ENCODE measurements around the gene HLA-A. TPM values are rescaled to one million over a fixed set of nuclear protein-coding genes. Genes with fewer than 3 reads are reported as not detected.

HLA-A gene
- total and polyA plus RNA-seq, 2 of the 13 experiments (the other 11 are each of a cell fraction or from before 2014, with no cell fraction given) = 345 to 527 TPM

- no peak for TF ChIP-seq BCLAF1 (IDR thresholded peaks at IDR 0.05)
- no peak for TF ChIP-seq CREB1 (IDR thresholded peaks at IDR 0.05)
- TF ChIP-seq CREB1 (CRISPR knock-in tag; IDR thresholded peaks at IDR 0.05) = no peak
- no peak for TF ChIP-seq MIER3 (CRISPR knock-in tag; IDR thresholded peaks at IDR 0.05; ENCODE audit: borderline replicate concordance)
- no peak for TF ChIP-seq ZNF549 (CRISPR knock-in tag; IDR thresholded peaks at IDR 0.05)
- no peak for TF ChIP-seq ZNF83 (CRISPR knock-in tag; IDR thresholded peaks at IDR 0.05; ENCODE audit: borderline replicate concordance)
- TF ChIP-seq ZNF616 (CRISPR knock-in tag; IDR thresholded peaks at IDR 0.05; ENCODE audit: low read depth) = 0 out of 2 replicates have a peak, but pooled peaks have one; percentile 7
- TF ChIP-seq MYNN (CRISPR knock-in tag; IDR thresholded peaks at IDR 0.05; ENCODE audit: low read depth) = no peak
- TF ChIP-seq ATF5 (CRISPR knock-in tag; IDR thresholded peaks at IDR 0.05; ENCODE audit: low read depth) = no peak
- TF ChIP-seq KLF16 (CRISPR knock-in tag; IDR thresholded peaks at IDR 0.05) = no peak
- no peak for TF ChIP-seq ZNF891 (CRISPR knock-in tag; IDR thresholded peaks at IDR 0.05)
- no peak; the same call in 1 of the 2 replicates for TF ChIP-seq HOXA3 (CRISPR knock-in tag; IDR thresholded peaks at IDR 0.05)
- TF ChIP-seq ZNF10 (CRISPR knock-in tag; IDR thresholded peaks at IDR 0.05; ENCODE audit: borderline replicate concordance, low read depth) = no peak
- no peak for TF ChIP-seq ZNF260 (CRISPR knock-in tag; IDR thresholded peaks at IDR 0.05; ENCODE audit: borderline replicate concordance, low read depth)
- no peak for TF ChIP-seq SP5 (CRISPR knock-in tag; IDR thresholded peaks at IDR 0.05; ENCODE audit: borderline replicate concordance, low read depth)
- TF ChIP-seq NFIB (CRISPR knock-in tag; IDR thresholded peaks at IDR 0.05; ENCODE audit: borderline replicate concordance) = no peak
- no peak for TF ChIP-seq ZNF326 (CRISPR knock-in tag; IDR thresholded peaks at IDR 0.05; ENCODE audit: borderline replicate concordance)
- no peak for TF ChIP-seq ATF2 (CRISPR knock-in tag; IDR thresholded peaks at IDR 0.05)
- no peak for TF ChIP-seq ZNF660 (CRISPR knock-in tag; IDR thresholded peaks at IDR 0.05; ENCODE audit: borderline replicate concordance, low read depth)
- no peak for TF ChIP-seq PTBP1 (IDR thresholded peaks at IDR 0.05; ENCODE audit: low read depth, low read length, poor library complexity, severe bottlenecking)
- TF ChIP-seq ZNF446 (CRISPR knock-in tag; IDR thresholded peaks at IDR 0.05) = 0 out of 2 replicates have a peak, but pooled peaks have one; percentile 23
- no peak for TF ChIP-seq RELA (CRISPR knock-in tag; IDR thresholded peaks at IDR 0.05)
- no peak for TF ChIP-seq DNMT1 (CRISPR knock-in tag; IDR thresholded peaks at IDR 0.05)
- no peak; the same call in 1 of the 2 replicates for TF ChIP-seq SPEN (CRISPR knock-in tag; IDR thresholded peaks at IDR 0.05; ENCODE audit: low read depth)
- no peak for TF ChIP-seq ZBTB21 (CRISPR knock-in tag; IDR thresholded peaks at IDR 0.05)
- no peak for TF ChIP-seq ZBTB8A (CRISPR knock-in tag; IDR thresholded peaks at IDR 0.05; ENCODE audit: borderline replicate concordance, low read depth)
- TF ChIP-seq ZNF282 (IDR thresholded peaks at IDR 0.05; ENCODE audit: partially characterized antibody) = no peak
These were observed 15.7 kb upstream of the HLA-A start (continued) for GRCh38 chr6:29926413-29927274.

Data from HepG2 (cell line).